Right renal cortex interstitium (tissue), 3 donors: ENCODE results near the gene KLF16. TPM values are rescaled to one million over a fixed set of nuclear protein-coding genes. Genes with fewer than 3 reads are reported as not detected.

Experiments used
- DNase-seq, 3 donors: peaks; one replicate each; pipeline ENCODE4 v3.0.0-alpha.2; 2013; ENCODE audit warnings: low read depth in 3 of 3, low spot score in 2 of 3
- polyA plus RNA-seq, 3 donors: library from polyadenylated mRNA; unstranded; fragments of 120-200 nt; gene quantifications; one replicate each; pipeline ENCODE4 v1.2.1, GENCODE V29; 2013; ENCODE audit not compliant: insufficient read length in 3 of 3

Gene KLF16
- polyA plus RNA-seq, 3 donors = 5.5 to 6.0 (median 5.7) TPM

DNA sequence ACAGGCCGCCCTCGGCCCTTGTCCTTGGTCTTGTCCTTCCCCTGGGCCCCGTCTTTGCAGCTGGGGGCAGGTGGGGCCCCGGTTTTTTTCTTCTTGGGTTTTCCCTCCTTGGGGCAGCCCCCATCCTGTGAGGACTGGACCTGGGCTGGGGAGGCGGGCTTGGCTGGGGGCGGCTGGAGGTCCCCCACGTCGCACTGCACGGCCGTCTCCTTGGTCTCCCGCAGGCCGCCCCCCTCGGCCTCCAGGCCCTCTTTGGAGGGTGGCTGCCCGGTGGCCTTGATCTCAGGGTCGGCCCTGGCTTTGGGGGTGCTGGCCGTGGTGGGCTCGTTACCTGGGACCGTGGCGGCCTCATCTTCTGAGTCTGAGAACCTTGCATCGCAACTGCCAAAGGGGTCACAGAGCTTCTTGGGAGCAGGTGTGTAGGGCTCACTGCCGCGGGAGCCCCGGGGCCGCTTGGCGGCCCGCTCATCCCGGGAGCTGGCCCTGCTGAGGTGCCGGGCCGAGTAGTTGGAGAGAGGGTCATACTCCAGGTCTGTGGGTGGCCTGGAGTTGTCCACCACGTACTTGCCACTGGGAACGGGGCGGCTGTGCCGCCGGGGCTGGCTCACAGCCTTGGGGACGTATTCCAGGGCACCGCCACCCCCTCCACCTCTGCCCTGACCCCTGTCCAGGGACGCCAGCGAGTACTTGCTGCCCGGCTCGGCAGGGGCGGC, 35.7 kb downstream of the KLF16 start:
- no peak for DNase-seq

DNA sequence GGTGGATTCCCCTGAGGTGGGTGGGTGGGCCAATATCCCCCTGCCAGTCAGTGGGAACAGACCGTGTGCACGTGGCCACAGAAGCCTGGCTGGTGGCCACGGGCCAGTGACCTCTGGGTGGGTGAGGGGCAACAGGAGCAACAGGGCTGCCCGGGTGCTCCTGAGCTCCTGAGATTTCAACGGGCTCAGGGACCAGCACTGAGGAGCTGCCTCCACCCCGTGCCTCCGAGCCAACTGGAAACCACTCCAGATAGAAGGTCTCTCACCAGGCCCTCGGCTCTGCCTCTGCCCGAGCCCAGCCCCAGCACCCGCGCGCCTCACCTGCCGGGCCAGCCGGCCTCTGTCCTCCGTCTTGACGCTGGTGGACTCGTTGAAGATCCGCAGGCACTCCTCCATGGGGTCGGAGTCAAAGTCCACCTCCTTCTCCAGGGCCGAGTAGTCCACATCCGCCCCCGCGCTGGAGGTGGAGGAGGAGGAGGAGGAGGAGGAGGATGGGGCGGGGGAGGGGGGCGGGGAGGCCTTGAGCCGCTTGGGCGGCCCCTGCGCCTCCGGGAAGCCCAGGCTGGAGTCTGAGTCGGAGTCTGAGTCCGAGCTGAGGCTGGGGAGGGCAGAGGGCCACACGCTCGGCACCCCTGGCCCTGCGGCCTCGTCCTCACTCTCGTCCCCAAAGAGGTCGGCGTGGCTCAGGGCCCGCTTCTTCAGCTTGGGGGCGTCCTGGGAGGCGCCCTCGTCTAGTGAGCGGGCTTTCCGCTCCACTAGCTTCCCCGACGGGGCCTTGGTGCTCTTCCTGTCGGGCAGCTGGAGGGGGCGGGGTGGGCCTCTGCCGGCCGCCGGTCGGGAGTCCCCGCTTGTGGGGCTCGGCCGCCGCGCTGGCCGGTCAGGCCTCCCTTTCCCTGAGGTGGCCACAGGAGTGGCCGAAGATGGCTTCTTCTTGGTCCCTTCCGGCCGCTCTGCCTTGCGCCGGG, 36.5 kb downstream of the KLF16 start:
- DNase-seq = peak in 2 of 3 donors; percentile 46 to 49

DNA sequence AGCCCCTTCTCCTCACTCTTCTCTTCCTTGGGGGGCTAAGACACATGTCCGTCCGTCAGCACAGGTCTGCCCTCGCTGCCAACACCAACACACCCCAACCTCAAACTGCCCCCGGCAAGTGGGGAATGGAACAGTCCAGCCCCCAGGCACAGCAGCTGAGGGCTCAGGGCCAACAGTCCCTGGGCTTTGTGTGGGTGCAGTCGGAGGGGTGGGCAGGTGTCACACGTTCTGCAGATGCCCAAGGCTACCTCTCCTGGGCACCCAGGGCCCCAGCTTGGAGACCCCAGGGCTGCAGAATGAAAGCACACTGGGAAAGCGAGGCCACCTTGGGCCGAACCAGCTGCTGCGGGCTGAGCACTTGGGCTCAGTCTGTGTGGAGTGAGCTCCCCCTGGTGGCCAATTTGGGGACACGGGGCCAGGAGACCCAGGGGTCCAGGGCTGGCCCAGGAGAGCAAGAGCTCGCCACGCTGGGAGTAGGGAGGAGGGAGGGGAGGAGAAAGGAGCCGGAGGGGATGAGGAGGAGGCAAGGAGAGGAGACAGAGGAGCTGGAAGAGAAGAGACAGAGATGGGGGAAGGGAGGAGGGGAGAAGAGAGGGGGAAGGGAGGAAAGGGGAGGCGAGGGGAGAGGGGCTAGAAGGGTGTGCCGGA, 37.3 kb downstream of the KLF16 start:
- peak; percentile 52 to 67 (median 65) for DNase-seq

DNA sequence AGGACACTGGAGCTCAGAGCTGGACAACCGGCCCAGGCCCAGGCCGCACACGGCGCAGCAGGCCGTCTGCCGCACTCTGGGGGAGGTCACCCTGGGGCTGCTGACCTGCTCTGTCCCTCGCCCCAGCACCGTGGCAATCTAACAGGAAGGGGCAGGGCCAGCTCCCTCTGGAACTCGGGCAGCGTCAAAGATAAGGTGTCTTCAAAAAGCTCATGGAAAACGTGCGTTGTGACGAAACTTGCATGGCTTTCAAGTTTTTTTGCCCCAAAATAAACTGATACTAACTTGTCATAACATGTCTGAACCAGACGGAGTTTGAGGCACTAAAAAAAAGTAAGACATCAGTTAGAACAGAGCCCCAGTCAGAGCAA, 39.1 kb downstream of the KLF16 start:
- DNase-seq = no peak

DNA sequence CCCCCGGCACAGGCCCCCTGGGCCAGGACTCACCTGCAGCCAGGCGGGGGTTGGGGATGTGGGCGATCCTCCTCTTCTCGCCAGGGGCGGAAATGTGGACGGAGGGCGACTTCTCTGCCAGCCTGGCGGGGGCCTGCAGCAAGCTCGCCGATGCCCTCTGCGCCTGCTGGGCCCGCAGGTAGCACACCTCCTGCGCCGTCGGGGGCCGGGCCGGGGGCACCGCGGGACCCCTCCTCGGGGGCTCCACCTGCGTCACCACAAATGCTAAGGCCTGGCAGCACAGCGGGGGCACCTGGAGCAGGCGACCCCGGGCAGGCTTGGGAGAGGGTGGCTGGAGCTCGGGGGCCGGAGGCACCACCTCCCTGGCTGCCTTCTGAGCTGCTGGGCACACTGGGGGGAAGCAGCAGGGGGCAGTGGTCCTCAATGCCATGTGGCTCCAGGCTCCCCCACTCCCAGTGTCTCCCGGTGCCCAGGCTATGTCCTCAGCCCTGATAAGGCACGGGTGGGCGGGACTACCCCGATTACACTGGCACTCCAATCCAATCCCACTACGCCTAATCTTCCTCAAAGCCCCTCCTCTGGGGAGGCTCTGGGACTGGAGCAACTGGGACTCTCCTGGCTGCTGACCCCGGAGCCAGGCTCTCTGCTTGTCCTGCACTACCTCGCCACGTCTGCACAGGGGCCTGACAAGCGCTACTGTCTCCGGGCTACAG, 39.7 kb downstream of the KLF16 start:
- no peak for DNase-seq

DNA sequence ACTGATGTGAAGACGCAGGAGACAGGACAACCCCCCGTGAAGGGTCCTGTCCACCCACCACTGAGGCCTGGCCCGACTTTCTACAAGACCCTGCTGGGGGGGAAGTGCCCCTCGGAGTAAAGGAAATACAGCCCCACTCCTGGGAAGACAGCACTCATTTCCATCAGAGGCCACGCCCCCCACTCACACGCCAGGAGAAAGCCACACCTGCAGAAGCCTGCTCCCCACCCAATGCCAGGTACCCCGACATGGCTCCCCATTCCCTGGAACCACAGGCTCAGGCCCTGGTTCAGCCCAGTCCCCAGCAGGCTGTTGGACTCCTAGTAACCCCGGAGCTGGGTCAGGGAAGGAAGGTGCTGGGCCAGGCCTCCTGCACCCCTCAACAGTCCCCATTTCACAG, 40.4 kb downstream of the KLF16 start:
- DNase-seq = no peak

DNA sequence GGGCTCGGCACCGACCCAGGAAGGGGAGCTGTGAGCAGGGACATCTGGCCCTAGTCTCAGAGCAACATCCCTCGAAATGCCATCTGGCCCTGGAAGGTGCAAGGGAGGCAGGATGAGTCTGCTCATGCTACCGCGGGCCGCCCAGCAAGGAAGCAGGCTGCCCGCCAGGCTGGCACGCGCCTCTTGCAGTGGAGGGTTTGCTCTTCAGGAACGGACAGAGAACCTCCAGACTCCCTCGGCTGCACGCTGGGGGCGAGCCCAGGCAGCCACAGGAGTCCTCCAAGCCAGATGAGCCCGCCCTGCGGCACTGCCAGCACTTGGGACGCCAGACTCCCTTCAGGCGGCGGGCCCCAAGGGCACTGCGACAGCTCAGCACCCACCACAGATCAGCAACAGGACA, 41.2 kb downstream of the KLF16 start:
- no peak for DNase-seq

DNA sequence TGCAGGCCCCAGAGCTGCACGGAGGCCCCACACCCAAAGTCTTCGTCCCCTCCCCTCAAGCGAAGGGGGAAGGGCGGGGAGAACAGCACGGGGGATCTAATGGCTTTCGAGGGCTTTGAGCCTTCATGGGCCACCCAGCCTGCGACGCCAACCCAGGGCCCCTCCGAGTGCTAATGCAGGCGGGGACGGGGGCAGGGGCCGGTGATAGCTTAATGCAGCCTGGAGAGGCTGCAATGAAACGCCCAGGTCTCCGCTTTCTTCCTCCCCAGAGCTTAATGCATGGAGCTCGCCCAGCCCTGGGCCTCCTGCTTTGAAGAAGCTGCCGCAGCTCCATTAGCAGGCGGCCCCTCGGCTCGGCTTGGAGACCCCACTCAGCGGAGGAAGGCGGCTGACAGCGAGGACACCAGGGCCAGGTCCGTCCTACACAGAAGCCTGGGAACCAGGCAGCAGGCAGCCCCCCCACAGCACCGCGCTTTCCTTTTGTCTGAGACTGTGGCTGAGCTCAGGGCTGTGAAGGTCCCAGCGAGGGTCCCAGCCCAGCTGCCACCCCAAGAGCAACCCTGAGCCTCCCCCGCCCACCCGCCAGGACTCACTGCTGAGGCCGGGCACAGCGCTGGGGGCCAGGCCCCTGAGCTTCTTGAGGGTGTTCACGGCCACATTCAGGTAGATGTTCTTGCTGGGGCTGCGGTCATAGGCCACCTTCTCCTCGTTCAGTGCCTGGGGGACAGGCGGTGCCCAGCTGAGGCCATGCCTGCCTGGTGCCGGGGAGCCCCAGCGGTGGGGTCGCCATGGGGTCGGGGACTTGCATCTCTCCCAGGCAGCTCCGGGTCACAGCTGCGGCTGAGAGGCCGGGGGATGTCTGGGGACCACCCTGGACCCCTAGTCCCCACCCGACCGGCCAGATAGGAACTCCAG, 43.8 kb downstream of the KLF16 start:
- DNase-seq = no peak

DNA sequence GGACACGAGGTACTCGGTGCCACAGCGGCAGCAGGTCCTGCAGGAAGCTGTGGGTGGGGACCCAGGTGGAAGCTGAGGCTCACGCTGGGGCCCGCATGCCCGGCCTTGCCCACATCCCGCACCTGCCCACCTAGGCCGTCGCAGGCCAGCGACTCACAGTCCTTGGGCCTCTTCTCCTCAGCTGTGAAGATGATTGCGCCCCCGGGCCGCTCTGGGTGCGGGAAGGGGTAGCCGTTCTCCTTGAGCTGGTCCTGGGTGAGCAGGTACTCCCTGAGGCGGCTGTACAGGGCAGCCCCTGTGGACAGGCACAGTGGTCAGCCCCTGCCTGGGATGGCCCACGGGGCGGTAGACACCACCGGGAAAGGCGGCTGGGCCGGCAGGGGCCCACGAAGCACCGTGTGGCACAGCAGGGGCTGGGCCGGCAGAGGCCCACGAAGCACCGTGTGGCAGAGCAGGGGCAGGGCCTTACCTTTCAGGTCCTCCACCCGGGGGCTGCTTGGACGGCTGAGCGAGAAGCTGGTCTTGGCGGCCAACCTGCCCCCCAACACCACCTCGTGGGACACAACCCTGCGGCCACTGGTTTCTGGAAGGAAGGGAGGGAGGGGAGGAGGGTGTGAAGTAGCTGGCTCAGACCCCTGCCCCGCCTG, 44.7 kb downstream of the KLF16 start:
- DNase-seq = no peak

DNA sequence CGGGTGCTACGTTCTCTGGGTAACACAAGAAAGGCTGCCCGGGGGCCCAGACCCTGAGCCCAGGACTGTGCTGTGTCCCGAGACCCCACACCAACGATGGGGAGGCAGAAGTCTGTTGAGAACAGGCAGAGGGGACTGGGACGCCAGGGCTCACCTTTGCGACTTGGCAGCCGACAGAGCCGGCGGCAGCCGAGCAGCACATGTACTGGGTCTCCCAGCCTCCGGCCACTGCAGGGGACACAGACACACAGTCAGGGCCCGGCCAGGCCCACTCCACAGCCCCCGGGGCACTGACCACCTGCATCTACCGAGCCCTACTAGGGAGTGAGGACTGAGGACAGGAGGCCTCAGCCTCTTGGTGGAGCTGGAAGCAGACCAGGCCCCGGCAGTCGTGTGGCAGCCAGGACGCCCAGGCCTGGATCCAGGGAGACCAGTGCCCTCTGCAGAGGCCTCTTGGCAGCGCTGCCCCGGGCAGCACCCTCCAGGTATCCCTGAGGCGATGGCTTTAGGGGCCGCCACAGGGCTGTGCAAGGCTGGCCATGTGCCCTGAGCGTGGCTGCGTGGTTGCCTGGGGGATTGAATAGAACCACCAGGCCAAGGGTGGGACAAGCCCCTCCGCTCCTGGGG, 45.7 kb downstream of the KLF16 start:
- DNase-seq = no peak

DNA sequence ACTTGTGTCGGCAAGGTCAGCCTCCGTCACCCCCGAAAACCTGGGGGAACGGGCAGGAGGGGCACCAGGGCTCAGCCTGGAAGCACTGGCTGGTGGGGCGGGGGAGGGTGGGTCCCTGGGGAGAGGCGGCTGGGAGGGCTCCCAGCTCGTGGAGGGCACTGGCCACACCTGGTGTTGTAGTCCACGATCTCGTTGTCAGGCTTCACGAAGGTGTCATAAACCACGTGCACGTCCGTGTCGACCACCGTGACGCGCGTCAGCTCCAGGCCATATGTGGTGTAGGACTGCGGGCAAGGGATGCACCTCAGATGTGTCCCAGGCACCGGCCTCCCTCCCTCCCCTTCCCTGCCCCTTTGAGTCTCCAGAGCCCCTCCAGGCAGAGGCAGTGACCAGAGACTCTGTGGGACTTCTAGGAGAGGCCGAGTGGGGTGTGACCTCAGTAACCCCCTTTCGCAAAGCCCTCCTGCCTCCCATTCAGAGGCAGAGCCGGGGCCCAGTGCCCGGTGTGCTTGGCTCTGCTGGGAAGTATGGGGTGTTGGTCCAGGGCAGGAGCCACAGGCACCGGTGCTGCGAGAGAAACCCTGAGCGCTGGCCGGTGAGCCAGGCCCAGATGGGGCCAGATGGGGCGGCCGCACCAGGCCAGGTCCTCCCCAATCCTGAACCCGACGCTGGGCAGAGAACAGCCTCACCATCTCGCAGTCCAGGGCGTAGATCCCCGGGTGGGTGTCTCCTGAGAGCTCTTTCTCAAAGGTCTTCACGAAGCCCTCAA, 46.7 kb downstream of the KLF16 start:
- no peak for DNase-seq

DNA sequence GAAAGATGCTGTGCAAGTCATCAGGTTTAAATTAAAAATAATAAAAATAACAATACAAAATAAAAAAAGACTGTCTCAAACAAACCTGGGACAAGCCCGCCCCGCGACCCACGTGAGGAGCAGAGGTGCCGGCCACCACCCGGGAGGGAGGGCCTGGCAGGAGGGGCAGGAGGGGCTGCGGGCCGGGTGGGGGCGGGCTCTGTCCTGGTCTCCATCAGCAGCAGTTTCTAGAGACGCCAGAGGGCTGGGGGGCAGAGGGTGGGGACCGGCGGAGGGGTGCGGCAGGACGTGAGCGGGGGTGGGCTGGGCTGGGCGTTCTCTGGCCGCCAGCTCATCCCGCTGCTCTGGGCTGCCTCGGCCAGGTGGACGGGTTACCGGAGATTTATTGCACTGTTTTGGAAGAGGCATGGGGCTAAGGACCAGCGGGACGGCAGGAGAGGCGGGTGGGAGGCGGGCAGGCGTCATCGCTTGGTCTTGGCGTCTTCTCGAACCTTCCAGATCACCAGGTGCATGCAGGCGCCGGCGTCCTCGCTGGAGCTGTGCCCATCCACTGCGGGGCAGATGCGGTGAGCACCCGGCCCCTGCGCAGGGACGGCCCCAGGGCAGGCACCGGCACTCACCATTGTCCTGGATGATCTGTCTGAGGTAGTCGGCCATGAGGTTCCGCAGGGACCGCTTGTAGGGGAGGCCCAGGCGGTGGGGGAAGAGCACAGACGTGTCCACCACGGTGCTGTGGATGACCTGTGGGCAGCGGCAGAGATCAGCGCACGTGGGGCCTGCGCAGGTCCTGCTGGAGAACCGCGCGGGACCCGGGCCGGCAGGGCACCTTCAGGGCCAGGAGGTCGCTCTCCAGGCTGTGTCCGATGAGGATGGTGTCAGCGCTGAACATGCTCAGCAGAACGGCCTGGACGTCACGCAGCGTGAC, 47.5 kb downstream of the KLF16 start:
- DNase-seq = no peak

DNA sequence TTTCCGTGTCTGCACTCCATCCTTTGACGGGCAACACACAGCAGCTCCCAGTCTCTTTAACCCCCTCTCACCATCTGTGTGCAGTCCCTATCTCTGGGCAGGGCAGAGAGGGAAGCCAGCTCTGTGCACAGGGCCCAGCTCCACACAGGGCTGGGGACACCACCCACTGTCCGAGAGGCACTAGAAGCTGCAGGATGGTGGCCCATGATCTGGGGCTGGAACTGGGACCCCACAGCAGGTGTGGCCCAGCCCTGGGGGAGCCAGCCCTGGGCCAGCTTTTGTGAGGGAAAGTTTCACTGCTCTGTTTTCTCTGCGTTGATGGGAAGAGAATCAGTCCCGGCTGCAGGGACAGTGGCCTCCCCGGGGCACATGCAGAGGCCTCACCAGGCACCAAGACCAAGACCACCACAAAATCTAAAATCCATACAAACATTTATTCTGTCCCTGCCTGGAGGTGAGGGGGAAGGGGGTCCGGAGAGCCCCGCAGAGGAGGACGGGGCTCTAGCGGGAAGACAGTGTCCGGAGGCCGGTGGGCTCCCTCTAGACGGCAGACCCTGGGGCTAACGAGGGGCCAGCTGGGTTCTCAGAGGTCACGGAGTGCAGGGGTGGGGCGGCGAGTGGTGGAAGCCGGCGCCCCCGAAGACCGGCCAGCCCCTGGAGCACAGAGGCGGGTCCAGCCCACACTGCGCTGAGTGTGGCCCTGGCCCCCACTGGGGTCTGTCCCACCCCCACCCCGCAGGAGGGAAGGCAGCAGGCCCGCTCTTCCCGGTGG, 48.4 kb downstream of the KLF16 start:
- no peak for DNase-seq

DNA sequence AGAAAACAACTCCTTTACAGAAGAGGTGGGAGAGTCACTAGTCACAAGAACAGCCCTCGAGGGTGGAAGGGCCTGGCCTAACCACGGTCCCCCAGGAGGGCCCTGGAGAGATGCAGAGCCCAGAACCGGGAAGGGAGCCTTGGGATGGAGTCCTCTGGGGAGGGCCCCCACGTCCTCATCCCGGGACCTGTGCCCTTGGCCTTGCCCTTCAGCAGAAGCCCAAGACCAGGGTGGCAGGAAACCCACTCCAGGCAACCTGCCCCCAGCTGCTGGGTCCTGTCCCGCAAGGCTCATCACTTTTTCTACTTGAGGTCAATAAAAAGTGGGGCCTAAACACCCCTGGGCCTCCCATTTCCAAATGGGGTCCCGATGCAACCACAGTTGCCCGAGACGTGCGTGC, 49.0 kb downstream of the KLF16 start:
- DNase-seq = no peak

DNA sequence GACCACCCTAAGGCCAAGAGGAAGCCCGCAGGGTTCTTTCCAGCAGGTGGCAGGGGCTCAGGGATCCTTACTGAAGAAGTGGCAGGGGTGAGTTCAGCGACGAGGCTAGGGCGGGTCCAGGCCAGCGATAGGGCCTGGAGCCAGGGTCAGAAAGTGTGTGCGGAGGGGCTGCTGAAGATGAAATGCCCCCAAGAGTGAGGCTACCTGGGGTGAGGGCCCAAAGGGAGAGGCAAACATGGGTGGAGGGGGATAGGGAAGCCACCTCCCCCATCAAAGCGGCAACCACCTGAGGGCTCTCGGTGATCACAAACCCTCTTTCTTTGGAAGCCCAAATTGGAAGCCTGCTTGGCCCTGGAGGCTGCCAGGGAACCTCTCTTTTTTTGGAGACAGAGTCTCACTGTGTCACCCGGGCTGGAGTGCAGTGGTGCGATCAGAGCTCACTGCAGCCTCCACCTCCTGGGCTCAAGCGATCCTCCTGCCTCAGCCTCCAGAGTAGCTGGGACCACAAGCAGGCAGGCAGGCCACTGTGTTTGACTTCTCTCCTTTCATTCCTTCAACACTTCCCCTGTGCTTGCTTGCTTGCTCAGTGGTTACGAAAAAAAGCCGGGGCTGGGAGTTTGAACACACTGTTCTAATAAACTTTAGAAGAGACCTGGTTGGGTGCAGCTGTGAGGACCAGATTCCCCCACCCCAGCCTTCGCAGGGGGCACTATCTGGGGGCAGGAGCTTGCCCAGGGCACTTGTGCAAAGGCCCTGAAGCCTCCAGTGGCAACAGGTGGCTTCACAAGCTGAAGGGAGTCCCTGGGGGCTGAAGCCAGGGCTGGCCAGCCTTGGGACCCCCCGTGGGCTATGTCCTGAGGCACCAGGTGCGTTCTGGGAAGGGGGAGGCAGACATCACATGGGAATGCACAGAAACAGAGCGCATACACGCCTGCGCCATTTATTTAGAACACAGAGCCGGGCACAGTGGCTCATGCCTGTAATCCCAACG, 49.9 kb downstream of the KLF16 start:
- no peak for DNase-seq
